ENCODE measurements around the gene SPOCK3. TPM values are rescaled to one million over a fixed set of nuclear protein-coding genes. Genes with fewer than 3 reads are reported as not detected.

SPOCK3 gene
- total and polyA plus RNA-seq, 2 experiments from 2014 or later, result 1.6 to 4.1 TPM

- no peak for TF ChIP-seq ETS1 (IDR thresholded peaks at IDR 0.05)
- TF ChIP-seq JUNB (IDR thresholded peaks at IDR 0.05; ENCODE audit: unreplicated experiment), result no peak
- no peak for TF ChIP-seq ZNF114 (CRISPR knock-in tag; IDR thresholded peaks at IDR 0.05)
- TF ChIP-seq POLR2AphosphoS5 (IDR thresholded peaks at IDR 0.05; ENCODE audit: low read depth), result no peak
- no peak for TF ChIP-seq EZH2 (IDR thresholded peaks at IDR 0.05; ENCODE audit: low read depth, unreplicated experiment)
- TF ChIP-seq REST (IDR thresholded peaks at IDR 0.05; ENCODE audit: unreplicated experiment), result no peak
- TF ChIP-seq EZH2phosphoT487 (IDR thresholded peaks at IDR 0.05; ENCODE audit: unreplicated experiment), result no peak
Measured at GRCh38 chr4:167079762-167080161, 154.5 kb downstream of the SPOCK3 start (continued).

- H3K36me3 ChIP-seq (ENCODE audit: insufficient read depth), result no peaks in the 10 kb centered on the region
- no peaks in the 10 kb centered on the region for H3K9me2 ChIP-seq (ENCODE audit: insufficient read depth)
Measured at GRCh38 chr4:167052631-167053091, 181.6 kb downstream of the SPOCK3 start.

More at GRCh38 chr4:167052631-167053091, 181.6 kb downstream of the SPOCK3 start:
- H3K4me1 ChIP-seq (ENCODE audit: insufficient read depth), result no peaks in the 10 kb centered on the region
- no peaks in the 10 kb centered on the region for H3F3A ChIP-seq (replicated peaks; ENCODE audit: low read depth)
- Mint-ChIP-seq H3K9me3 (peaks cover 26% of the 10 kb centered on the region), H3K27me3 (ENCODE audit: insufficient read depth, low read depth, poor library complexity) (no peaks in the 10 kb centered on the region), H3K4me3 (no peak overlapping the region), H3K36me3 (ENCODE audit: low read depth) (peaks cover 9% of the 10 kb centered on the region; the same call in 2 of the 3 replicates), H3K4me1 (no peaks in the 10 kb centered on the region), H3K27ac (no peak overlapping the region)
- H3K27ac ChIP-seq (ENCODE audit: low read depth), result no peak overlapping the region
- DNase-seq (ENCODE audit: low spot score) (no peak), ATAC-seq (no peak)
- H4K20me1 ChIP-seq (replicated peaks; ENCODE audit: insufficient read depth), result no peaks in the 10 kb centered on the region
- no peak overlapping the region for H3K4me3 ChIP-seq
- no peaks in the 10 kb centered on the region for H3K27me3 ChIP-seq (ENCODE audit: insufficient read depth)
- no peaks in the 10 kb centered on the region for H3K79me2 ChIP-seq (replicated peaks; ENCODE audit: insufficient read depth)
- no peak for TF ChIP-seq ETS1 (IDR thresholded peaks at IDR 0.05)
- no peak for TF ChIP-seq EZH2 (IDR thresholded peaks at IDR 0.05; ENCODE audit: low read depth, unreplicated experiment)
- no peak overlapping the region for H2AFZ ChIP-seq
- H3K4me2 ChIP-seq, result no peak overlapping the region

Data from GM23338 (cell line).